Right atrium auricular region (tissue), 2 donors: Measurements from ENCODE around the gene SIPA1L3. TPM values are rescaled to one million over a fixed set of nuclear protein-coding genes. Genes with fewer than 3 reads are reported as not detected.

Source experiments
- DNase-seq: peaks from one replicate; pipeline ENCODE4 v3.0.0-alpha.2; 2019; ENCODE audit warnings: low spot score
- H3K27ac ChIP-seq, 2 donors: fragments of 200-600 bp; sonication (generic); 1 replicate in 1 of 2; 2 replicates in 1 of 2; pipeline ENCODE4 v1.5.1; 2016 to 2019
- H3K27me3 ChIP-seq, 2 donors: fragments of 200-600 bp; sonication (generic); one replicate each; pipeline versions ENCODE4 v1.5.1 to v1.6.0; 2017 to 2019
- H3K36me3 ChIP-seq: fragments of 200-600 bp; sonication (generic); one replicate; pipeline ENCODE4 v1.5.1; 2016
- H3K4me1 ChIP-seq, 2 donors: fragments of 200-600 bp; sonication (generic); one replicate each; pipeline versions ENCODE4 v1.5.1 to v1.6.0; 2017 to 2019
- H3K4me3 ChIP-seq, 2 donors: fragments of 200-600 bp; sonication (generic); 1 replicate in 1 of 2; 2 replicates in 1 of 2; pipeline ENCODE4 v1.5.1; 2017 to 2019; ENCODE audit warnings: mild to moderate bottlenecking in 1 of 2, moderate library complexity in 1 of 2
- H3K9me3 ChIP-seq, 2 donors: fragments of 200-600 bp; sonication (generic); one replicate each; pipeline ENCODE4 v1.5.1; 2019
- CTCF ChIP-seq, 2 donors: fragments of 200-600 bp; sonication (generic); IDR thresholded peaks; one replicate each; pipeline ENCODE4 v1.5.1; 2019; ENCODE audit warnings: antibody characterized with exemption in 2 of 2
- total RNA-seq, 2 donors: library from RNA; depleted of rRNA; stranded (reverse); fragments of >200 nt; gene quantifications; one replicate each; pipeline ENCODE4 v1.1.0, GENCODE V29; 2016

The SIPA1L3 gene
- total RNA-seq, 2 donors from 2014 or later: 10.7 to 19.6 TPM

- Histone ChIP-seq H3K27me3 (no peaks in the 10 kb centered on the region), H3K4me1 (peaks cover 0 to 3% of the 10 kb centered on the region in 2 donors), H3K27ac (no peak overlapping the region), H3K9me3 (no peaks in the 10 kb centered on the region), H3K4me3 (no peak overlapping the region), H3K36me3 (no peaks in the 10 kb centered on the region)
- no peak for DNase-seq
- TF ChIP-seq CTCF (IDR thresholded peaks at IDR 0.05): no peak
Measured at GRCh38 chr19:38030686-38031422, 123.8 kb downstream of the SIPA1L3 start.

GRCh38 chr19:38031423-38031770 lies 124.4 kb downstream of the SIPA1L3 start:
- no peak for TF ChIP-seq CTCF (IDR thresholded peaks at IDR 0.05)
- no peaks in the 10 kb centered on the region for H3K9me3 ChIP-seq
- H3K4me3 ChIP-seq: no peak overlapping the region
- peaks cover 0 to 8% of the 10 kb centered on the region in 2 donors for H3K4me1 ChIP-seq
- no peaks in the 10 kb centered on the region for H3K27me3 ChIP-seq
- no peaks in the 10 kb centered on the region for H3K36me3 ChIP-seq
- no peak for DNase-seq
- H3K27ac ChIP-seq: no peak overlapping the region

- H3K9me3 ChIP-seq: no peaks in the 10 kb centered on the region
- H3K27me3 ChIP-seq: no peaks in the 10 kb centered on the region
- no peak for TF ChIP-seq CTCF (IDR thresholded peaks at IDR 0.05)
- DNase-seq: no peak
- H3K27ac ChIP-seq: no peak overlapping the region
- H3K4me3 ChIP-seq: no peak overlapping the region
- peaks cover 0 to 16% of the 10 kb centered on the region in 2 donors for H3K4me1 ChIP-seq
- H3K36me3 ChIP-seq: no peaks in the 10 kb centered on the region
Measured at GRCh38 chr19:38032151-38032550, 125.1 kb downstream of the SIPA1L3 start.

- no peak for TF ChIP-seq CTCF (IDR thresholded peaks at IDR 0.05)
- no peak overlapping the region for H3K4me3 ChIP-seq
- peaks cover 0 to 18% of the 10 kb centered on the region in 2 donors for H3K4me1 ChIP-seq
- no peaks in the 10 kb centered on the region for H3K36me3 ChIP-seq
- DNase-seq: no peak
- no peaks in the 10 kb centered on the region for H3K27me3 ChIP-seq
- no peaks in the 10 kb centered on the region for H3K9me3 ChIP-seq
- no peak overlapping the region for H3K27ac ChIP-seq
Measured at GRCh38 chr19:38032951-38033350, 125.9 kb downstream of the SIPA1L3 start.

- no peak for TF ChIP-seq CTCF (IDR thresholded peaks at IDR 0.05)
- no peak overlapping the region for H3K27ac ChIP-seq
Measured at GRCh38 chr19:38033658-38034491, 126.9 kb downstream of the SIPA1L3 start.

More at GRCh38 chr19:38033658-38034491, 126.9 kb downstream of the SIPA1L3 start:
- no peaks in the 10 kb centered on the region for H3K27me3 ChIP-seq
- no peak for DNase-seq
- peaks cover 0 to 18% of the 10 kb centered on the region in 2 donors for H3K4me1 ChIP-seq
- H3K9me3 ChIP-seq: no peaks in the 10 kb centered on the region
- no peak overlapping the region for H3K4me3 ChIP-seq
- no peaks in the 10 kb centered on the region for H3K36me3 ChIP-seq
